ENCODE measurements around the gene MAPK12. TPM values are rescaled to one million over a fixed set of nuclear protein-coding genes. Genes with fewer than 3 reads are reported as not detected.
A peak's percentile ranks its signal among the peaks of the same experiment; 100 is the strongest.

MAPK12 gene
- total RNA-seq, 1 experiment from 2014 or later, result 74.6 TPM

DNA sequence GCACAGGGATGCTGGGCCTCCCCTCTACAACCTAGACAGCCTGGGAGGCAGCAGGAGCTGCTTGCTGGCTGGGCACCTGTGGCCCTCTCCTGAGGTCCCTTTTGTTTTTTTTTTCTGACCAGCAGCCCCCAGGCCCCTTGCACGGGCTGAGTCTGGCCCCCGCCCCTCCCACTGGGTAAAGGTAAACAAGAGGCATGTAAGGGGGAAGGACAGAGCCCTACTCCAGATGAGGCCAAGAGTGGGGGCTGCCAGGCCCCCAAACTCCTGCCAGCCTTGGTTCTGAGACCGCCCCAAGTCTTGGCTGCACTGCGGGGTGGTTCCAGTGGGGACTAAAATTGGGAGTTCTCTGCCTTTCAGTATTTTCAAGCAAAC is 36.8 kb upstream of the MAPK12 start:
- in situ Hi-C loops (cut with HindIII; ENCODE audit: low pct_unique_long_range_greater_than_20kb, low sequenced_read_pairs), result no loop called here
- Histone ChIP-seq H3K27ac (ENCODE audit: low read length) (peak overlapping the region; percentile 70), H3K4me3 (ENCODE audit: low read depth in 2 of 2, low read length in 2 of 2) (no peak overlapping the region), H3K27me3 (ENCODE audit: control insufficient read depth, insufficient read depth, low read length) (no peaks in the 10 kb centered on the region), H3K9me3 (ENCODE audit: control insufficient read depth, insufficient read depth, low read depth, low read length) (no peaks in the 10 kb centered on the region), H3K4me1 (ENCODE audit: control insufficient read depth, insufficient read depth, low read length) (peaks cover 74% of the 10 kb centered on the region), H3K36me3 (ENCODE audit: control insufficient read depth, insufficient read depth, low read length) (no peaks in the 10 kb centered on the region)
- CTCF ChIA-PET, result no interaction called here
- no TSS peak for BruUV-seq (replicated peaks)
- TF ChIP-seq TCF7L2 (IDR thresholded peaks at IDR 0.05; ENCODE audit: low read depth, low read length), result no peak
- TF ChIP-seq, protein P1, sequence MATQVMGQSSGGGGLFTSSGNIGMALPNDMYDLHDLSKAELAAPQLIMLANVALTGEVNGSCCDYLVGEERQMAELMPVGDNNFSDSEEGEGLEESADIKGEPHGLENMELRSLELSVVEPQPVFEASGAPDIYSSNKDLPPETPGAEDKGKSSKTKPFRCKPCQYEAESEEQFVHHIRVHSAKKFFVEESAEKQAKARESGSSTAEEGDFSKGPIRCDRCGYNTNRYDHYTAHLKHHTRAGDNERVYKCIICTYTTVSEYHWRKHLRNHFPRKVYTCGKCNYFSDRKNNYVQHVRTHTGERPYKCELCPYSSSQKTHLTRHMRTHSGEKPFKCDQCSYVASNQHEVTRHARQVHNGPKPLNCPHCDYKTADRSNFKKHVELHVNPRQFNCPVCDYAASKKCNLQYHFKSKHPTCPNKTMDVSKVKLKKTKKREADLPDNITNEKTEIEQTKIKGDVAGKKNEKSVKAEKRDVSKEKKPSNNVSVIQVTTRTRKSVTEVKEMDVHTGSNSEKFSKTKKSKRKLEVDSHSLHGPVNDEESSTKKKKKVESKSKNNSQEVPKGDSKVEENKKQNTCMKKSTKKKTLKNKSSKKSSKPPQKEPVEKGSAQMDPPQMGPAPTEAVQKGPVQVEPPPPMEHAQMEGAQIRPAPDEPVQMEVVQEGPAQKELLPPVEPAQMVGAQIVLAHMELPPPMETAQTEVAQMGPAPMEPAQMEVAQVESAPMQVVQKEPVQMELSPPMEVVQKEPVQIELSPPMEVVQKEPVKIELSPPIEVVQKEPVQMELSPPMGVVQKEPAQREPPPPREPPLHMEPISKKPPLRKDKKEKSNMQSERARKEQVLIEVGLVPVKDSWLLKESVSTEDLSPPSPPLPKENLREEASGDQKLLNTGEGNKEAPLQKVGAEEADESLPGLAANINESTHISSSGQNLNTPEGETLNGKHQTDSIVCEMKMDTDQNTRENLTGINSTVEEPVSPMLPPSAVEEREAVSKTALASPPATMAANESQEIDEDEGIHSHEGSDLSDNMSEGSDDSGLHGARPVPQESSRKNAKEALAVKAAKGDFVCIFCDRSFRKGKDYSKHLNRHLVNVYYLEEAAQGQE (IDR thresholded peaks at IDR 0.05; ENCODE audit: insufficient read depth in 1 of 2, low read depth in 2 of 2, low read length in 1 of 2), result no peak
- no peak for TF ChIP-seq SIN3A (IDR thresholded peaks at IDR 0.05; ENCODE audit: borderline replicate concordance, insufficient read depth, low read depth, low read length)
- no peak for TF ChIP-seq CTCF (IDR thresholded peaks at IDR 0.05)
- TF ChIP-seq POLR2AphosphoS5 (IDR thresholded peaks at IDR 0.05; ENCODE audit: low read depth, low read length), result no peak
- no peak for DNase-seq (ENCODE audit: low read depth, low spot score)
- no peak for ATAC-seq
- POLR2A ChIA-PET, result no interaction called here
- intact Hi-C loops (cut with micrococcal nuclease; ENCODE audit: unreplicated experiment), result no loop called here

DNA sequence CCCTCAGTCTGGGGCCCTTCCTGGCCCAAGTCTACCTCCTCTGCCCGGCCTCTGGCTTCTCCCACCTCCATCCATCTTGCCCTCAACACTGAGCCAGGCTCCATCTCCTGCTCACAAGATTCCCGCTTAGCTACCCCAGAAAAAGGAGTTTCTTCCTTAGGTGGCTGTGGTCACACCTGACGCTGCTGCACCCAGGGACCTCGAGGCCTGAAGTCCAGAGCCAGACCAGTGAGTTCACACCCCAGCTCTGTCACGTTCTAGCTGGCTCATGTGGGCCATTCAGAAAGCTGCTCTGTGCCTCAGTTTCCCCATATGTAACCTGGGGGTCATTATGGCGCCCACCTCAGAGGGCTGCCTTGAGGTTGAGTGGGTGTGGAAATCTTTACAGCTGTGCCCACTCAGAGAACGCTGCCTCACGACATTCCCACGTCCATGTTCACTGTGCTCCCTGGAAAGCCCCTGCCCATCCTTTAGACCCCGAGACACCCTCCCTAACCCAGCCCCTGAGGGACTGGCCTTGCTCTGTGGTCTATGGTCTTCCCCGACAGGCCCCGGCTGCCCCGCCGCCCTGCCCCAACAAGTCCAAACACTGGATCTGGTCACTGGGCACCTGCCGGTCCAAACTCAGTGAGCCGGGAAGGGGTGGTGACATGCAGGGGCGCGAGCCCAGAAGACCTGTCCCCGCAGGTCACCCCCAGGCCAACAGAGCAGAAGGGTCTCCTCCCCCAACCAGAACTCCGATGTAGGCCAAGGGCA is 36.2 kb upstream of the MAPK12 start:
- no peaks in the 10 kb centered on the region for H3K36me3 ChIP-seq (ENCODE audit: control insufficient read depth, insufficient read depth, low read length)
- H3K27me3 ChIP-seq (ENCODE audit: control insufficient read depth, insufficient read depth, low read length), result no peaks in the 10 kb centered on the region
- POLR2A ChIA-PET, result no interaction called here
- no peak overlapping the region; a peak in 1 of 4 replicates for H3K4me3 ChIP-seq (ENCODE audit: low read depth in 2 of 2, low read length in 2 of 2)
- intact Hi-C loops (cut with micrococcal nuclease; ENCODE audit: unreplicated experiment), result no loop called here
- peaks cover 72% of the 10 kb centered on the region for H3K4me1 ChIP-seq (ENCODE audit: control insufficient read depth, insufficient read depth, low read length)
- no peaks in the 10 kb centered on the region for H3K9me3 ChIP-seq (ENCODE audit: control insufficient read depth, insufficient read depth, low read depth, low read length)
- peak overlapping the region; percentile 70 for H3K27ac ChIP-seq (ENCODE audit: low read length)
- TF ChIP-seq POLR2AphosphoS5 (IDR thresholded peaks at IDR 0.05; ENCODE audit: low read depth, low read length) (no peak), TCF7L2 (IDR thresholded peaks at IDR 0.05; ENCODE audit: low read depth, low read length) (no peak), CTCF (IDR thresholded peaks at IDR 0.05) (no peak), SIN3A (IDR thresholded peaks at IDR 0.05; ENCODE audit: borderline replicate concordance, insufficient read depth, low read depth, low read length) (no peak)
- TF ChIP-seq, protein P1 (IDR thresholded peaks at IDR 0.05; ENCODE audit: insufficient read depth in 1 of 2, low read depth in 2 of 2, low read length in 1 of 2), result no peak
- TSS peak; percentile 56 for BruUV-seq (replicated peaks)
- CTCF ChIA-PET, result no interaction called here
- in situ Hi-C loops (cut with HindIII; ENCODE audit: low pct_unique_long_range_greater_than_20kb, low sequenced_read_pairs), result no loop called here
- no peak for DNase-seq (ENCODE audit: low read depth, low spot score)
- ATAC-seq, result no peak
